T-helper 22 cell (primary cell): ENCODE measurements around the gene MTA3.
"Not testable (repeated sequence)": the region's sequence is repeated elsewhere in the genome, so short reads cannot be mapped to it uniquely, and the experiment has no call there.

ENCODE experiments used
- DNase-seq: peaks from one replicate; pipeline ENCODE4 v3.0.0-alpha.2; 2020; ENCODE audit warnings: low read depth

MTA3 gene

GRCh38 chr2:42568401-42569115 is at the start of gene MTA3:
Gene MTA3, plus strand, starts transcription at chr2:42568632. Its CDS starts 114 bp downstream, at chr2:42568746.
- DNase-seq = peak; percentile 27

GRCh38 chr2:42519624-42520023 is 48.8 kb upstream of the MTA3 start:
- DNase-seq = no peak

GRCh38 chr2:42522035-42522434 is 46.4 kb upstream of the MTA3 start:
- DNase-seq = no peak

- no peak for DNase-seq
Observed at GRCh38 chr2:42523341-42523740, 45.1 kb upstream of the MTA3 start.

GRCh38 chr2:42532397-42532796 is 36.0 kb upstream of the MTA3 start:
- no peak for DNase-seq

- DNase-seq = no peak
Observed at GRCh38 chr2:42537493-42537892, 30.9 kb upstream of the MTA3 start.

GRCh38 chr2:42542871-42543270 is 25.6 kb upstream of the MTA3 start:
- no peak for DNase-seq

GRCh38 chr2:42545023-42545721 is 23.3 kb upstream of the MTA3 start:
- DNase-seq = no peak

GRCh38 chr2:42545841-42546390 is 22.5 kb upstream of the MTA3 start:
- no peak for DNase-seq

GRCh38 chr2:42547014-42547413 is 21.4 kb upstream of the MTA3 start:
- no peak for DNase-seq

- DNase-seq = no peak
Observed at GRCh38 chr2:42547446-42548295, 20.8 kb upstream of the MTA3 start.

GRCh38 chr2:42550870-42551269 is 17.6 kb upstream of the MTA3 start:
- DNase-seq = no peak

GRCh38 chr2:42554392-42554791 is 14.0 kb upstream of the MTA3 start:
- DNase-seq = no peak

- DNase-seq = no peak
Observed at GRCh38 chr2:42556315-42556890, 12.0 kb upstream of the MTA3 start.

- DNase-seq = no peak
Observed at GRCh38 chr2:42557306-42557705, 11.1 kb upstream of the MTA3 start.

GRCh38 chr2:42558827-42559226 is 9.6 kb upstream of the MTA3 start:
- no peak for DNase-seq

- not testable (repeated sequence) for DNase-seq
Observed at GRCh38 chr2:42560133-42560532, 8.3 kb upstream of the MTA3 start.

GRCh38 chr2:42560899-42561298 is 7.5 kb upstream of the MTA3 start:
- no peak for DNase-seq

GRCh38 chr2:42562474-42563144 is 5.8 kb upstream of the MTA3 start:
- no peak for DNase-seq

- DNase-seq = no peak
Observed at GRCh38 chr2:42566025-42566424, 2.4 kb upstream of the MTA3 start.

GRCh38 chr2:42566837-42567321 is 1.6 kb upstream of the MTA3 start:
- no peak for DNase-seq
